ENCODE results near the gene BCL2L15. TPM values are rescaled to one million over a fixed set of nuclear protein-coding genes. Genes with fewer than 3 reads are reported as not detected.
"Not testable (repeated sequence)": the region's sequence is repeated elsewhere in the genome, so short reads cannot be mapped to it uniquely, and the experiment has no call there.

BCL2L15 gene
- polyA plus RNA-seq, 1 experiment, result 0.02 TPM

- POLR2A ChIA-PET, result no interaction called here
- H3K36me3 ChIP-seq (ENCODE audit: control insufficient read depth, insufficient read depth, low read length), result no peaks in the 10 kb centered on the region
- no peaks in the 10 kb centered on the region for H3K27me3 ChIP-seq (ENCODE audit: control insufficient read depth, insufficient read depth, low read length)
- DNase-seq (ENCODE audit: low read depth), result no peak
- no peak overlapping the region for H3K4me3 ChIP-seq (ENCODE audit: low read depth, low read length)
- CTCF ChIA-PET, result no interaction called here
- TF ChIP-seq, protein P1, sequence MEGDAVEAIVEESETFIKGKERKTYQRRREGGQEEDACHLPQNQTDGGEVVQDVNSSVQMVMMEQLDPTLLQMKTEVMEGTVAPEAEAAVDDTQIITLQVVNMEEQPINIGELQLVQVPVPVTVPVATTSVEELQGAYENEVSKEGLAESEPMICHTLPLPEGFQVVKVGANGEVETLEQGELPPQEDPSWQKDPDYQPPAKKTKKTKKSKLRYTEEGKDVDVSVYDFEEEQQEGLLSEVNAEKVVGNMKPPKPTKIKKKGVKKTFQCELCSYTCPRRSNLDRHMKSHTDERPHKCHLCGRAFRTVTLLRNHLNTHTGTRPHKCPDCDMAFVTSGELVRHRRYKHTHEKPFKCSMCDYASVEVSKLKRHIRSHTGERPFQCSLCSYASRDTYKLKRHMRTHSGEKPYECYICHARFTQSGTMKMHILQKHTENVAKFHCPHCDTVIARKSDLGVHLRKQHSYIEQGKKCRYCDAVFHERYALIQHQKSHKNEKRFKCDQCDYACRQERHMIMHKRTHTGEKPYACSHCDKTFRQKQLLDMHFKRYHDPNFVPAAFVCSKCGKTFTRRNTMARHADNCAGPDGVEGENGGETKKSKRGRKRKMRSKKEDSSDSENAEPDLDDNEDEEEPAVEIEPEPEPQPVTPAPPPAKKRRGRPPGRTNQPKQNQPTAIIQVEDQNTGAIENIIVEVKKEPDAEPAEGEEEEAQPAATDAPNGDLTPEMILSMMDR (IDR thresholded peaks at IDR 0.05; ENCODE audit: insufficient read depth, low read depth, low read length), result no peak
Measured at GRCh38 chr1:113857776-113858175, 29.6 kb downstream of the BCL2L15 start.

- Histone ChIP-seq H3K36me3 (ENCODE audit: control insufficient read depth, insufficient read depth, low read length) (no peaks in the 10 kb centered on the region), H3K27me3 (ENCODE audit: control insufficient read depth, insufficient read depth, low read length) (no peaks in the 10 kb centered on the region), H3K4me3 (ENCODE audit: low read depth, low read length) (no peak overlapping the region)
- CTCF ChIA-PET, result interaction anchor here (1.3 to 1.4 kb wide), 2 partner anchors 20 to 29 kb away, joined by 3 to 5 read pairs; no protein-coding TSS in a partner anchor
- POLR2A ChIA-PET, result interaction anchor here (0.9 kb wide), 1 partner anchor 44 kb away, joined by 3 read pairs; the partner anchor contains the start of gene RSBN1
- DNase-seq (ENCODE audit: low read depth), result no peak
- TF ChIP-seq, protein P1 (IDR thresholded peaks at IDR 0.05; ENCODE audit: insufficient read depth, low read depth, low read length), result no peak
Measured at GRCh38 chr1:113856401-113856790, 31.0 kb downstream of the BCL2L15 start.

DNA sequence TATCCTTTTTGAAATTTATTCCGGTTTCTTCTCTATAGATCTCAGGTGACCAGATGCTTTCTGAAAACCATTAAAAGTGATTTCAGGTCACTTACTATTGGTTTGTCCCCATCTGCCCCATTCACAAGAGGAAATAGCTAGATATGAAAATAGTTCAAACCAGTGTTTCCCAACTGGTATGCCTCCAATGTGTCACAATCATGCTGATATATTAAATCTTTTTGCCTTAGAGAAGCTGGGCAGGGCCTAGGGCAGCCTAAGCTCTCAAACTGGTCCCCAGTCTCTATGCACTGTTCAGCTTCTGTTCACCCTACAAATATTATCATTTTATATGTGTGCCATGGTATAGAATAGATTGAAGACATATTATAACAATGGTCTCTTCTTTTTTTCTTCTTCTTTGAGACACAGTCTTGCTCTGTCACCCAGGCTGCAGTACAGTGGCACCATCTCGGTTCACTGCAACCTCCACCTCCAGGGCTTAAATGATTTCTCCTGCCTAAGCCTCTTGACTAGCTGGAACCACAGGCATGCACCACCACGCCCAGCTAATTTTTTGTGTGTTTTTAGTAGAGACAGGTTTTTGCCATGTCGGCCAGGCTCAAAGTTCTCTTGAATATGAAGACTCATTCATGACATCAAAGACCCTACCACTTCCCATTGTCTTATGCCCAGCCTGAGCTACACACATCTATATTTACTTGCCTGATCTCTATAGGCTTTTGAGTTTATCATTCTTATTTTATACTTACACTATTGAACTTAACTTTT, 31.6 kb downstream of the BCL2L15 start:
- ChIA-PET POLR2A (interaction anchor here (0.6 to 0.9 kb wide), 2 partner anchors 44 to 122 kb away, joined by 3 to 4 read pairs; partner anchors contain the start of gene RSBN1), CTCF (interaction anchor here (1.1 to 1.4 kb wide), 3 partner anchors 20 to 30 kb away, joined by 3 to 5 read pairs (median 3); no protein-coding TSS in a partner anchor)
- TF ChIP-seq, protein P1 (IDR thresholded peaks at IDR 0.05; ENCODE audit: insufficient read depth, low read depth, low read length), result no peak

GRCh38 chr1:113854234-113854633, 33.1 kb downstream of the BCL2L15 start:
- POLR2A ChIA-PET, result no interaction called here
- no peaks in the 10 kb centered on the region for H3K36me3 ChIP-seq (ENCODE audit: control insufficient read depth, insufficient read depth, low read length)
- no peak overlapping the region for H3K4me3 ChIP-seq (ENCODE audit: low read depth, low read length)
- H3K27me3 ChIP-seq (ENCODE audit: control insufficient read depth, insufficient read depth, low read length), result no peaks in the 10 kb centered on the region
- TF ChIP-seq, protein P1 (IDR thresholded peaks at IDR 0.05; ENCODE audit: insufficient read depth, low read depth, low read length), result no peak
- CTCF ChIA-PET, result no interaction called here
- DNase-seq (ENCODE audit: low read depth), result no peak

More for the DNA sequence above, 31.6 kb downstream of the BCL2L15 start:
- Histone ChIP-seq H3K4me3 (ENCODE audit: low read depth, low read length) (no peak overlapping the region), H3K36me3 (ENCODE audit: control insufficient read depth, insufficient read depth, low read length) (no peaks in the 10 kb centered on the region), H3K27me3 (ENCODE audit: control insufficient read depth, insufficient read depth, low read length) (no peaks in the 10 kb centered on the region)
- DNase-seq (ENCODE audit: low read depth), result no peak

DNA sequence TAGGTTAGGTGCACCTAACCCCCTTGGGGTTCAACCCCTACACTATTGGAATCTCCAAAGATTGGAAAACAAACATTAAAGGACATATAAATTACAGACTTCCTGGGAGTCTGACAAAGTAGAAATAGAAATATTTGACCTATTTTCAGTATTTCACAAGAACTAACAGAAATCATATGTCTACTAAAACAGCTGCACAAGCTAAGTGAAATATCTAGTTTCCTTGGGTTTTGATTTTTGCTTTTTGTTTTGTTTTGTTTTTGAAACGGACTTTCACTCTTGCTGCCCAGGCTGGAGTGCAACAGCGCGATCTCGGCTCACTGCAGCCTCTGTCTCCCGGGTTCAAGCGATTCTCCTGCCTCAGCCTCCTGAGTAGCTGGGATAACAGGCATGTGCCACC, 34.7 kb downstream of the BCL2L15 start:
- H3K4me3 ChIP-seq (ENCODE audit: low read depth, low read length); DNase-seq (ENCODE audit: low read depth); H3K27me3 ChIP-seq (ENCODE audit: control insufficient read depth, insufficient read depth, low read length); H3K36me3 ChIP-seq (ENCODE audit: control insufficient read depth, insufficient read depth, low read length): not testable (repeated sequence)
- ChIA-PET CTCF (interaction anchor here (1.0 to 1.3 kb wide), 2 partner anchors 17 to 19 kb away, joined by 3 read pairs; no protein-coding TSS in a partner anchor), POLR2A (interaction anchor here (0.6 kb wide), 1 partner anchor 237 kb away, joined by 5 read pairs; no protein-coding TSS in a partner anchor)

All from BJ (cell line).